KMS-11 (cell line): ENCODE measurements around the gene RAET1E.

Experiments
- H2AFZ ChIP-seq: fragments of 200-600 bp; sonication (generic); 2 replicates; pipeline ENCODE4 v1.6.1; 2016; ENCODE audit warnings: antibody characterized with exemption, mixed run types, low read depth
- H3K27ac ChIP-seq: fragments of 200-600 bp; sonication (generic); 2 replicates; pipeline ENCODE4 v1.6.1; 2016; ENCODE audit warnings: mild to moderate bottlenecking, mixed run types
- H3K27me3 ChIP-seq: fragments of 200-600 bp; sonication (generic); 2 replicates; pipeline ENCODE4 v1.6.1; 2017; ENCODE audit warnings: mild to moderate bottlenecking, low read depth, mixed run types, moderate library complexity; ENCODE audit not compliant: insufficient read depth
- H3K36me3 ChIP-seq: fragments of 200-600 bp; sonication (generic); 2 replicates; pipeline ENCODE4 v1.6.1; 2017; ENCODE audit warnings: mild to moderate bottlenecking, mixed run types; ENCODE audit not compliant: insufficient read depth
- H3K4me1 ChIP-seq: fragments of 200-600 bp; sonication (generic); 2 replicates; pipeline ENCODE4 v1.6.1; 2016; ENCODE audit warnings: mild to moderate bottlenecking, low read depth, mixed run types; ENCODE audit not compliant: poor library complexity, severe bottlenecking
- H3K4me2 ChIP-seq: fragments of 200-600 bp; sonication (generic); 2 replicates; pipeline ENCODE4 v1.7.0; 2016; ENCODE audit warnings: mild to moderate bottlenecking, mixed run types
- H3K4me3 ChIP-seq: fragments of 200-600 bp; sonication (generic); IDR thresholded peaks from 2 replicates; pipeline ENCODE4 v1.6.1; 2017; ENCODE audit warnings: low read depth, low read length, mixed read lengths; ENCODE audit not compliant: insufficient read depth
- H3K79me2 ChIP-seq: fragments of 200-600 bp; sonication (generic); 2 replicates; pipeline ENCODE4 v1.6.1; 2016; ENCODE audit warnings: low read depth, mixed run types; ENCODE audit not compliant: insufficient read depth
- H3K9ac ChIP-seq: fragments of 200-600 bp; sonication (generic); 2 replicates; pipeline ENCODE4 v1.6.1; 2016; ENCODE audit warnings: mild to moderate bottlenecking, mixed run types
- H4K20me1 ChIP-seq: fragments of 200-600 bp; sonication (generic); 2 replicates; pipeline ENCODE4 v1.6.1; 2016; ENCODE audit warnings: mild to moderate bottlenecking, mixed run types; ENCODE audit not compliant: insufficient read depth
- CTCF ChIP-seq: fragments of 200-600 bp; sonication (generic); conservative IDR thresholded peaks from 2 replicates; pipeline ENCODE4 v1.6.1; 2017; ENCODE audit warnings: low read depth, mild to moderate bottlenecking, antibody characterized with exemption, low read length, moderate library complexity, mixed read lengths

Gene RAET1E

GRCh38 chr6:149876241-149876933, 21.5 kb downstream of the RAET1E start:
- Histone ChIP-seq H3K36me3 (0 out of 2 replicates have a peak, but pooled peaks cover 2% of the 10 kb centered on the region), H3K4me1 (no peaks in the 10 kb centered on the region), H3K27me3 (no peaks in the 10 kb centered on the region), H2AFZ (no peak overlapping the region), H4K20me1 (no peaks in the 10 kb centered on the region), H3K79me2 (no peaks in the 10 kb centered on the region), H3K9ac (no peak overlapping the region), H3K4me3 (no peak overlapping the region), H3K27ac (no peak overlapping the region), H3K4me2 (no peak overlapping the region)
- no peak for TF ChIP-seq CTCF

DNA sequence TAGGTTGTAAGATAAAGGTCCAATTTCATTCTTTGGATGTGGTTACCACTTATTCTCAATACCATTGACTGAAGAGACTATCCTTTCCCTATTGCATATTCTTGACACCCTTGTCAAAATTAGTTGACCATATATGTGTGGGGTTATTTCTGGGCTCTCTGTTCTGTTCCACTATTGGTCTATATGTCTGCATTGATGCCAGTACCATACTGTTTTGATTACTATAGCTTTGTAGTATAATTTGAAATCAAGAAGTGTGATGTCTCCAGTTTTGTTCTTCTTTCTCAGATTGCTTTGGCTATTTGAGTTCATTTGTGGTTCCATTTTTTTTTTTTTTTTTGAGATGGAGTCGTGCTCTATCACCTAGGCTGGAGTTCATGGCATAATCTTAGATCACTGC, 25.7 kb downstream of the RAET1E start:
- Histone ChIP-seq H3K4me2 (no peak overlapping the region), H3K79me2 (no peaks in the 10 kb centered on the region), H3K4me1 (no peaks in the 10 kb centered on the region), H3K4me3 (no peak overlapping the region), H3K27ac (no peak overlapping the region), H3K36me3 (0 out of 2 replicates have a peak, but pooled peaks cover 2% of the 10 kb centered on the region), H3K27me3 (no peaks in the 10 kb centered on the region), H2AFZ (no peak overlapping the region), H4K20me1 (no peaks in the 10 kb centered on the region), H3K9ac (no peak overlapping the region)
- TF ChIP-seq CTCF: no peak

GRCh38 chr6:149871182-149871581, 26.7 kb downstream of the RAET1E start:
- no peaks in the 10 kb centered on the region for H4K20me1 ChIP-seq
- no peaks in the 10 kb centered on the region for H3K79me2 ChIP-seq
- H3K4me3 ChIP-seq: no peak overlapping the region
- no peak overlapping the region for H3K27ac ChIP-seq
- H3K9ac ChIP-seq: no peak overlapping the region
- no peaks in the 10 kb centered on the region for H3K4me1 ChIP-seq
- no peak for TF ChIP-seq CTCF
- H3K36me3 ChIP-seq: 0 out of 2 replicates have a peak, but pooled peaks cover 2% of the 10 kb centered on the region
- H3K27me3 ChIP-seq: no peaks in the 10 kb centered on the region
- H2AFZ ChIP-seq: no peak overlapping the region
- H3K4me2 ChIP-seq: no peak overlapping the region

DNA sequence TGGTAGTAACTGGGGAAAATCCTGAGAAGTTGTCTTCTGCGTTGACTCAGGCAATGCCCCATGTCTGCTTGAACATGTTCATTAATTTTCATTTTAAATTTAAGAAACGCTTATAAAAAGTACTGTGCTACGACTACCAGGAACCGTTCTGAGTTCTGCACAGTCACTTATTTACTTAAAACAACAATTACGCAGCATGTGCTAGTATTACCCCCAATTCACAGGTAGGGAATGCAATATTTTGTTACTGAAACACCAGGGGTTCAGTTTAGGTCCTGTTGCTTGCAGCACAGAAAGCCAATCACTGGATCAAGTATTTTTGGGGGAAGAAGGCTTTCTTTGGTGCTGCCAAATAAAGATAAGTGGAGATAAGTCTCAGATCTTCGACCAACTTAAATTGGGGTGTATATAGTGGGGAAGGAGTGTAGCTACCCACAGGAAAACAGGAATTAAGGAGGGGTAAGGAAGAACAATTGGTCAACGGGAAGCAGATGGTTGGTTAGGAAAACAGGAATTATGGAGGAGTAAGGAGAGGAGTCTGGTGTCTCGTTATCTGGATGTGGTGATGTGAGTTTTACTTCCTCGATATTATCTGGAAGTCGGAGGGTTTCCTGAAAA, 28.5 kb downstream of the RAET1E start:
- Histone ChIP-seq H3K4me3 (no peak overlapping the region), H3K27ac (no peak overlapping the region), H3K36me3 (no peaks in the 10 kb centered on the region), H3K4me2 (no peak overlapping the region), H3K27me3 (no peaks in the 10 kb centered on the region), H4K20me1 (no peaks in the 10 kb centered on the region), H3K79me2 (no peaks in the 10 kb centered on the region), H3K9ac (no peak overlapping the region), H3K4me1 (peaks cover 7% of the 10 kb centered on the region), H2AFZ (no peak overlapping the region)
- no peak for TF ChIP-seq CTCF
